Body of pancreas (tissue), 4 donors: ENCODE results near the gene TRMT1. TPM values are rescaled to one million over a fixed set of nuclear protein-coding genes. Genes with fewer than 3 reads are reported as not detected.

Source experiments
- ATAC-seq: fragments of 150-250 bp; one replicate; pipeline ENCODE4 v1.9.1; 2016
- DNase-seq, 4 donors: peaks; one replicate each; pipeline ENCODE4 v3.0.0-alpha.2; 2019
- H3K27ac ChIP-seq, 4 donors: fragments of 200-600 bp; sonication (generic); 1 replicate in 3 of 4; 2 replicates in 1 of 4; pipeline versions ENCODE4 v1.5.1 to v1.6.1; 2016 to 2019; ENCODE audit warnings: mild to moderate bottlenecking in 1 of 4, mixed read lengths in 1 of 4, moderate library complexity in 1 of 4
- H3K27me3 ChIP-seq, 2 donors: fragments of 200-600 bp; sonication (generic); one replicate each; pipeline ENCODE4 v1.6.0; 2016; ENCODE audit warnings: mild to moderate bottlenecking in 1 of 2
- H3K36me3 ChIP-seq, 2 donors: fragments of 200-600 bp; sonication (generic); replicated peaks in 1 of 2; 2 replicates each; pipeline ENCODE4 v1.5.1; 2016; ENCODE audit warnings: low read depth in 2 of 2; ENCODE audit not compliant: insufficient read depth in 1 of 2
- H3K4me1 ChIP-seq: fragments of 200-600 bp; sonication (generic); one replicate; pipeline ENCODE4 v1.6.0; 2016
- H3K4me3 ChIP-seq, 2 donors: fragments of 200-600 bp; sonication (generic); 1 replicate in 1 of 2; 2 replicates in 1 of 2; pipeline ENCODE4 v1.5.1; 2016 to 2019
- H3K9me3 ChIP-seq, 3 donors: fragments of 200-600 bp; sonication (generic); 1 replicate in 2 of 3; 2 replicates in 1 of 3; pipeline ENCODE4 v1.5.1; 2016
- CTCF ChIP-seq, 7 experiments: fragments of 450-650 bp in 4 of 7; fragments of 200-600 bp in 3 of 7; sonication (generic) in 3 of 7; IDR thresholded peaks; one replicate each; pipeline ENCODE4 v1.5.1; 2016 to 2019; ENCODE audit warnings: antibody characterized with exemption in 7 of 7
- POLR2A ChIP-seq, 3 donors: fragments of 450-650 bp; IDR thresholded peaks; one replicate each; pipeline ENCODE4 v1.6.1; 2016; ENCODE audit warnings: antibody characterized with exemption in 3 of 3, mild to moderate bottlenecking in 2 of 3
- WGBS, 2 donors: methylation state at CpG; one replicate each; pipeline ENCODE4 v1.1.5; 2017; 5-methylcytosine and 5-hydroxymethylcytosine counted together
- intact Hi-C: fragments of 100-400 bp; cut with DNase I; formaldehyde crosslinking; loops from one replicate; pipeline ENCODE4 v1.15.1; 2023
- total RNA-seq, 2 donors: library from RNA; depleted of rRNA; stranded (reverse); fragments of >200 nt; gene quantifications; one replicate each; pipeline ENCODE4 v1.1.0, GENCODE V29; 2016

TRMT1 gene
- total RNA-seq, 2 donors from 2014 or later: 21.5 to 36.3 TPM

GRCh38 chr19:13120817-13121216 is 4.3 kb upstream of the TRMT1 start:
- H3K4me1 ChIP-seq: peaks cover 29% of the 10 kb centered on the region
- DNase-seq: no peak
- 80 to 81% methylated on average over 8 to 10 of the region's 10 CpGs for WGBS, 2 donors
- H3K4me3 ChIP-seq: no peak overlapping the region
- no peak for ATAC-seq
- H3K36me3 ChIP-seq: no peaks in the 10 kb centered on the region
- H3K27ac ChIP-seq: no peak overlapping the region
- H3K27me3 ChIP-seq: no peaks in the 10 kb centered on the region
- H3K9me3 ChIP-seq: no peaks in the 10 kb centered on the region
- TF ChIP-seq CTCF (IDR thresholded peaks at IDR 0.05) (no peak), POLR2A (IDR thresholded peaks at IDR 0.05) (no peak)
- intact Hi-C loops: no loop called here

- peaks cover 36% of the 10 kb centered on the region for H3K4me1 ChIP-seq
- no peak overlapping the region for H3K4me3 ChIP-seq
- no peaks in the 10 kb centered on the region for H3K27me3 ChIP-seq
- no peak overlapping the region for H3K27ac ChIP-seq
- WGBS, 2 donors: 76% methylated on average over 7 to 9 of the region's 9 CpGs
- no peak for DNase-seq
- H3K9me3 ChIP-seq: no peaks in the 10 kb centered on the region
- TF ChIP-seq POLR2A (IDR thresholded peaks at IDR 0.05) (no peak), CTCF (IDR thresholded peaks at IDR 0.05) (no peak)
- no peak for ATAC-seq
- H3K36me3 ChIP-seq: no peaks in the 10 kb centered on the region
- intact Hi-C loops: no loop called here
Measured at GRCh38 chr19:13120031-13120430, 3.5 kb upstream of the TRMT1 start.

GRCh38 chr19:13119627-13120026 is 3.1 kb upstream of the TRMT1 start:
- WGBS, 2 donors: 62 to 80% methylated on average over 2 to 8 of the region's 8 CpGs
- Histone ChIP-seq H3K4me3 (no peak overlapping the region), H3K27me3 (no peaks in the 10 kb centered on the region), H3K4me1 (peaks cover 36% of the 10 kb centered on the region), H3K36me3 (no peaks in the 10 kb centered on the region), H3K27ac (no peak overlapping the region), H3K9me3 (no peaks in the 10 kb centered on the region)
- no peak for TF ChIP-seq POLR2A (IDR thresholded peaks at IDR 0.05)
- DNase-seq (no peak), ATAC-seq (no peak)
- intact Hi-C loops: no loop called here

GRCh38 chr19:13118424-13119193 is 2.1 kb upstream of the TRMT1 start:
- TF ChIP-seq CTCF (IDR thresholded peaks at IDR 0.05) (no peak), POLR2A (IDR thresholded peaks at IDR 0.05) (no peak)
- peaks cover 36% of the 10 kb centered on the region for H3K4me1 ChIP-seq

GRCh38 chr19:13117772-13118423 is 1.4 kb upstream of the TRMT1 start, which contains the start of gene NACC1:
TSS of gene NACC1 (plus strand) at chr19:13118264. CDS start at chr19:13135208, 16,944 bp downstream.
- H3K4me1 ChIP-seq: peaks cover 36% of the 10 kb centered on the region
- ATAC-seq (peak; percentile 93), DNase-seq (peak; percentile 89 to 92 (median 90))
- H3K4me3 ChIP-seq: peak within 1 kb of the TSS; percentile 83 to 89
- peaks cover 0 to 2% of the 10 kb centered on the region in 2 donors for H3K36me3 ChIP-seq
- TF ChIP-seq CTCF (IDR thresholded peaks at IDR 0.05) (peak in 1 of 7 experiments; percentile 15), POLR2A (IDR thresholded peaks at IDR 0.05) (peak in 1 of 3 donors; percentile 12)
- H3K9me3 ChIP-seq: no peaks in the 10 kb centered on the region
- intact Hi-C loops: no loop called here
- H3K27me3 ChIP-seq: no peaks in the 10 kb centered on the region
- 4 to 5% methylated on average over 22 to 44 of the region's 65 CpGs for WGBS, 2 donors
- peak within 1 kb of the TSS; percentile 33 to 80 (median 60) for H3K27ac ChIP-seq

More at GRCh38 chr19:13118424-13119193, 2.1 kb upstream of the TRMT1 start:
- DNase-seq (peak in 3 of 4 donors; percentile 45 to 50 (median 49)), ATAC-seq (peak; percentile 7)
- intact Hi-C loops: no loop called here
- no peaks in the 10 kb centered on the region for H3K9me3 ChIP-seq
- no peaks in the 10 kb centered on the region for H3K27me3 ChIP-seq
- peak overlapping the region; percentile 83 to 89 for H3K4me3 ChIP-seq
- peak overlapping the region in 3 of 4 donors; percentile 24 to 53 (median 39) for H3K27ac ChIP-seq
- WGBS, 2 donors: 0 to 1% methylated on average over 36 to 51 of the region's 57 CpGs
- H3K36me3 ChIP-seq: no peaks in the 10 kb centered on the region
